ENCODE measurements around the gene TSEN34.
"Not testable (repeated sequence)": the region's sequence is repeated elsewhere in the genome, so short reads cannot be mapped to it uniquely, and the experiment has no call there.

The TSEN34 gene

DNA sequence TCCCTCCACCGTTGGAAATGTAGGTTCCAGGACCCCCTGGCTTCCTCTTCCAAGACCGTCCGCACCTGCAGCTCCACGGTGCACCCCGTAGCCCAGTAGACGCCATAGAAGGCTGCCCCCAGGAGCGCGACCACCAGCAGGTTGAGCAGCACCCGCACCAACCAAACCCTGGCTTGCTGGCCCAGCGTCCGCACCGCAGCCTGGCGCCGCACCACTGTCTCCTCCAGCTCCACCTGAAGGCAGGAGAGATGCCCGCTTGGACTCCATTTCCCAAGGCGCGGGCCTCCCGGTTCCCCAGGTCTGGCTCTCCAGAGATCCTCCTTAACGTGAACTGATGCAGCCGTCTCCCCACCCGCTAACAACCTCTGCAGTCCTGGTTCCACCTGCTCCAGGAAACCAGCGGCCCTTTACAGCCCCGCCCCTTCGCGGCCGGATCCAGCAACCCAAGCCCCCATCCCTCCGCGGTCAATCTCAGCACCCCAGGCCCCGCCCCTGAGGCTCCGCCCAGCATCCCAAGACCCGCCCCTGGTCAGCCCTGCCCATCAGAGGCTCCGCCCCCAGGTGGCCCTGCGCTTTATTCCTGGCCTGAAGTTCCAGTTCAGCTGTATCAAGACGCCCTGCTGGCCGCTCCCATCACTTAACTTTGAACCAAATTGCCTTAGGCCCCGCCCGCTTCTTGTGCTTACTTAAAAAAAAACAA lies 26.6 kb upstream of the TSEN34 start:
- H3K4me1 ChIP-seq (ENCODE audit: control insufficient read depth, low read depth, low read length): no peaks in the 10 kb centered on the region
- H3K27ac ChIP-seq (ENCODE audit: low read length): no peak overlapping the region
- H3K4me3 ChIP-seq (ENCODE audit: low read length): peak overlapping the region; percentile 34
- no peaks in the 10 kb centered on the region for H3K36me3 ChIP-seq (ENCODE audit: control insufficient read depth, low read depth, low read length)
- H3K9me3 ChIP-seq (ENCODE audit: control insufficient read depth, low read depth, low read length): no peaks in the 10 kb centered on the region
- peaks cover 11% of the 10 kb centered on the region for H3K27me3 ChIP-seq (ENCODE audit: control insufficient read depth, insufficient read depth, low read length)
- H3K9ac ChIP-seq (ENCODE audit: low read length): no peak overlapping the region

DNA sequence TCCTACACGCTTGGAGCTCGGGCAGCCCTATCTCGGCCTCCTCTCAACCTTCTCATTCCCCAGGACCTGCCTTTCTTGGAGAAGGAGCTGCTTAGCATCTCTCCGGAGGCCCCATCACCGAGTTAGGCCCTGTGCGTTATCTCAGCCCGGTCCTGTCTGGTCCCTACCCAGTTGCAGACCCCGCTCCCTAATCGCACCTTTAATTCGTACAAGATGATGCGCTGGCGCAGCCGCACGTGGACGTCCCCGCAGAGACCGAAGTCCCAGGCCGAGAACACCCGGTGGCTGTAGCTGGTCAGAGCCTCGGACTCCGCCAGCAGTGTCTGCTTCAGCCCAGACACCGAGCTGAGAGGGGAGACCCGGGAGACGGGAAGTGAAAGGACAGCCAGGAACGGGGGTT lies 25.9 kb upstream of the TSEN34 start:
- Histone ChIP-seq H3K4me1 (ENCODE audit: control insufficient read depth, low read depth, low read length) (no peaks in the 10 kb centered on the region), H3K36me3 (ENCODE audit: control insufficient read depth, low read depth, low read length) (no peaks in the 10 kb centered on the region), H3K27me3 (ENCODE audit: control insufficient read depth, insufficient read depth, low read length) (peaks cover 11% of the 10 kb centered on the region), H3K9ac (ENCODE audit: low read length) (no peak overlapping the region), H3K4me3 (ENCODE audit: low read length) (no peak overlapping the region), H3K27ac (ENCODE audit: low read length) (no peak overlapping the region), H3K9me3 (ENCODE audit: control insufficient read depth, low read depth, low read length) (no peaks in the 10 kb centered on the region)

DNA sequence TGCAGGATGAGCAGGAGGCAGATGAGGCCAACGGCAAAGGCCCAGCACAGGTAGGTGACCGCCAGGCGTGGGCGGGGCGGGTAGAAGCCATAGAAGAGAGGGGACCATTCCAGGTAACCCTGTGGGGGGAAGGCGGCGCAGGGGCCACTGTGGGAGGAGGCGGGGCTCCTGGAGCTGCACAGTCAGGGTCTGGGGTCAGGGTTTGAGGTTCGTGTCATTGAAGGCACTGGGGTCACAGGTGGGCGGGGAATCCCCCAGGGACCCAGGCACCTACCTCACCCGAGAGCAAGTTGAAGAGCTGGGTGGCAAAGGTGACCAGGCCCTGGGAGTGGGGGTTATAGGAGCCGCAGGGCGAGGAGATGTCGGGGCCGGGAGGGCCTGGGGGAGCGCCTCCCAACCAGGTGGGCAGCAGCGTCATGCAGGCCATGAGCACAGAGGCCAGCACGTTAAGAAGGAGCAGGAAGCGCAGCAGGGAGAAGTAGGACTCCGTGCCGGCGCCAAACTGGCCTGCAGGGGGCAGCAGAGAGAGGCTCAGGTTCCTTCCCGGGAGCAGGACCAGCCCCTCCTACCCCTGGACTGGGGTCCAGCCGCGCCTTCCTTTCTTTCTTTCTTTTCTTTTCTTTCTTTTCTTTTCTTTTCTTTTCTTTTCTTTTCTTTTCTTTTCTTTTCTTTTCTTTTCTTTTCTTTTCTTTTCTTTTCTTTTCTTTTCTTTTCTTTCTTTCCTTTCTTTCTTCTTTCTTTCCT lies 22.8 kb upstream of the TSEN34 start:
- Histone ChIP-seq H3K27ac (ENCODE audit: low read length) (no peak overlapping the region), H3K4me1 (ENCODE audit: control insufficient read depth, low read depth, low read length) (peaks cover 1% of the 10 kb centered on the region), H3K27me3 (ENCODE audit: control insufficient read depth, insufficient read depth, low read length) (peaks cover 4% of the 10 kb centered on the region), H3K36me3 (ENCODE audit: control insufficient read depth, low read depth, low read length) (no peaks in the 10 kb centered on the region), H3K9me3 (ENCODE audit: control insufficient read depth, low read depth, low read length) (no peaks in the 10 kb centered on the region), H3K4me3 (ENCODE audit: low read length) (no peak overlapping the region), H3K9ac (ENCODE audit: low read length) (no peak overlapping the region)

DNA sequence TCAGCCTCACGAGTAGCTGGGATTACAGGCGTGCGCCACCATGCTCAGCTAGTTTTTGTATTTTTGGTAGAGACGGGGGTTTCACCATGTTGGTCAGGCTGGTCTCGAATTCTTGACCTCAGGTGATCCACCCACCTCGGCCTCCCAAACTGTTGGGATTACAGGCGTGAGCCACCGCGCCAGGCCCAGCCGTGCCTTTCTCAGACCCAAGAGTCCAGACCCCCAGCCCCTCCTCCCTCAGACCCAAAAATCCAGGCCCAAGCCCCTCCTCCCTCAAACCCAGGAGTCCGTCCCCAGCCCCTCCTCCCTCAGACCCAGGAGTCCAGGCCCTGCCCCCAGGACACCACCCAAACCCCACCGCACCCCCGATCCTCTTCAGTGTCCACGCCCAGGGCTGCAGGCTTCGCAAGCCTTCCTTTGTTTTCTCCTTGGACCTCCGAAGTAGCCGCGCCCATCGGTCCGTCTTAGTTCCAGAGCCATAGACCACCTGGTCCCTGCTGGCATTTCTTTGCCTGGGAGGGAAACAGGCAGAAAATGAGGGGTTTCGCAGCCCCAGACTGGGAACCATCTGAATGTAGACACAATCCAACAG lies 21.9 kb upstream of the TSEN34 start:
- H3K9ac ChIP-seq (ENCODE audit: low read length): no peak overlapping the region
- H3K27ac ChIP-seq (ENCODE audit: low read length): no peak overlapping the region
- no peaks in the 10 kb centered on the region for H3K27me3 ChIP-seq (ENCODE audit: control insufficient read depth, insufficient read depth, low read length)
- H3K4me3 ChIP-seq (ENCODE audit: low read length): no peak overlapping the region
- peaks cover 3% of the 10 kb centered on the region for H3K4me1 ChIP-seq (ENCODE audit: control insufficient read depth, low read depth, low read length)
- no peaks in the 10 kb centered on the region for H3K9me3 ChIP-seq (ENCODE audit: control insufficient read depth, low read depth, low read length)
- no peaks in the 10 kb centered on the region for H3K36me3 ChIP-seq (ENCODE audit: control insufficient read depth, low read depth, low read length)

DNA sequence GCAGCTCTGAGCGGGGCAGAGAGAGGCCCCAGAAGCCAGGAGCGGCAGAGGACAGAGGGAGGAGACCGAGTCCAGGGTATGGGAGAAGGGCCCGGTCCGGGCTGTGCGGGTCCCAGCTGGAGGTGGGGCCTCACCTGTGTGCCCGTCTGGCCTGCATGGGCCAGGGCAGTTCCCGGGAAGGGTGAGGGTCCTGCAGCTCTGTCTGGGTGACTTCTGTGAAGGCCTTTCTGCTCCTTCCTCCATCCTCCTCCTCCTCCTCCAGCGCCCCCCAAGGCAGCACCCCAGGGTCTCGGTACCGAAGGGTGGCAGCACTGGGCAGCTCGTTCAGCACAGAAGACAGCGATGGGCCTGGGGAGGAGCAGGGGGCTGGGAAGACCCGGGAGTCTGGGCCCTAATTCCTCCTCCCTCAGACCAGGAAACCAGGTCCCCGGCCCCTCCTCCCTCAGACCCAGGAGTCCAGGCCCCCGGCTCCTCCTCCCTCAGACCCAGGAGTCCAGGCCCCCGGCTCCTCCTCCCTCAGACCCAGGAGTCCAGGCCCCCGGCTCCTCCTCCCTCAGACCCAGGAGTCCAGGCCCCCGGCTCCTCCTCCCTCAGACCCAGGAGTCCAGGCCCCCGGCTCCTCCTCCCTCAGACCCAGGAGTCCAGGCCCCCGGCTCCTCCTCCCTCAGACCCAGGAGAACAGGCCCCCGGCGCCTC lies 19.2 kb upstream of the TSEN34 start:
- not testable (repeated sequence) for H3K4me3 ChIP-seq (ENCODE audit: low read length); H3K9me3 ChIP-seq (ENCODE audit: control insufficient read depth, low read depth, low read length); H3K36me3 ChIP-seq (ENCODE audit: control insufficient read depth, low read depth, low read length); H3K9ac ChIP-seq (ENCODE audit: low read length); H3K4me1 ChIP-seq (ENCODE audit: control insufficient read depth, low read depth, low read length); H3K27me3 ChIP-seq (ENCODE audit: control insufficient read depth, insufficient read depth, low read length); H3K27ac ChIP-seq (ENCODE audit: low read length)

DNA sequence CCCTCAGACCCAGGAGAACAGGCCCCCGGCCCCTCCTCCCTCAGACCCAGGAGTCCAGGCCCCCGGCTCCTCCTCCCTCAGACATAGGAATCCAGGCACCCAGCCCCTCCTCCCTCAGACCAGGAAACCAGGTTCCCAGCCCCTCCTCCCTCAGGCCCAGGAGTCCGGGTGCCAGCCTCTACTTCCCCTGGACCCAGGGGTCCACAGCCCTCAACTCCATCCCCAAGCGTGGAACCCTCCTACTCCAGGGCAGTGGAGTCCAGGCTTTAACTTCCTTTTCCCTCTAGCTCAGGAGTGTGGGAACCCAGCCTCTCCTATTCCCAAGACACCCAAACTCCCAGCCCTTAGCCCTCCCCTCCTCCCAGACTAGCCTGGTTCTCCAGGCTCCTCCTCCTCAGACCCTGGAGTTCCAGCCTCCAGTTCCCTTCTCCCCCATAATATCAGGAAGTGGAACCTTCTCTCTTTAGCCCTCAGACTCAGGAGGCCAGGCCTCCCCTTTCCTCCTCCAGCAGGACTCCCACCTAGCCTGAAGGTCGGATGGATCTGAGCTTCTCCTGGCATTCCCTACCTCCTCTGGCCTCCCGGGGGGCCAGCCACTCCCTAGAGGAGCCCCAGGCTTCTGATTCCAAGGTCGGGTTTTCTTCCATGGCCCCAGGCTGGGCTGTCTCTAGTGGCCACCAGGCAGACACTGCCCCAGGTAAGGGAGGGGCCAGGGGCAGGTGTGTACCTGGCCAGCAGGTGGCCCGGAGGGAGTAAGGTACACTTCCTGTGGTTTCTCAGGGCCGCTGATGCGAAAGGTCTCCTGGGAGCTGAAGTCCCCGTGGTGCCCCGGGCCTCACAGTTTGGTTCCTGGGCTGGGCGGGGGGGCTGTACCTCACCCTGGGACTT lies 18.4 kb upstream of the TSEN34 start, which contains the start of gene TMC4:
TMC4 (minus strand) TSS at position 690 of the 888 bp plus-strand sequence; CDS start at position 647, 43 bp downstream.
- no peak within 1 kb of the TSS for H3K9ac ChIP-seq (ENCODE audit: low read length)
- no peaks in the 10 kb centered on the region for H3K36me3 ChIP-seq (ENCODE audit: control insufficient read depth, low read depth, low read length)
- no peaks in the 10 kb centered on the region for H3K9me3 ChIP-seq (ENCODE audit: control insufficient read depth, low read depth, low read length)
- H3K27ac ChIP-seq (ENCODE audit: low read length): no peak within 1 kb of the TSS
- H3K4me1 ChIP-seq (ENCODE audit: control insufficient read depth, low read depth, low read length): peaks cover 3% of the 10 kb centered on the region
- H3K4me3 ChIP-seq (ENCODE audit: low read length): peak within 1 kb of the TSS; percentile 39
- no peaks in the 10 kb centered on the region for H3K27me3 ChIP-seq (ENCODE audit: control insufficient read depth, insufficient read depth, low read length)

DNA sequence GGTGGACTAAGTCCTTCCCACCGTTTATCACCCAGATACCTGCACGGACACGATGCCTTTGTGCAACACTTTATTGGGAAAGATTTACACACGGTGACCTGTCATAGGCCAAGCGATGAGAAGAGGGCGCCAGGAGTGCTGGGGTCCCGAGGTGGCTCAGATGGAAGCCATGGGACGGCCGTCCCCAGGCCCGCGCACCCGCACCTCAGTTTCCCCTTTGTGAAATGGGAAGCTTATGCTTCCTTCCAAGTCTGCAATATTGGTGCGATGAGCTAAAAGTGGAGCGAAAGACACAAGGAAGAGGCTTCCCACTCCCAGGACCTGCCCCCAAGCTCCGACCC lies 17.8 kb upstream of the TSEN34 start:
- no peak overlapping the region for H3K9ac ChIP-seq (ENCODE audit: low read length)
- no peaks in the 10 kb centered on the region for H3K27me3 ChIP-seq (ENCODE audit: control insufficient read depth, insufficient read depth, low read length)
- no peak overlapping the region for H3K27ac ChIP-seq (ENCODE audit: low read length)
- no peak overlapping the region for H3K4me3 ChIP-seq (ENCODE audit: low read length)
- H3K36me3 ChIP-seq (ENCODE audit: control insufficient read depth, low read depth, low read length): no peaks in the 10 kb centered on the region
- no peaks in the 10 kb centered on the region for H3K9me3 ChIP-seq (ENCODE audit: control insufficient read depth, low read depth, low read length)
- peaks cover 5% of the 10 kb centered on the region for H3K4me1 ChIP-seq (ENCODE audit: control insufficient read depth, low read depth, low read length)

DNA sequence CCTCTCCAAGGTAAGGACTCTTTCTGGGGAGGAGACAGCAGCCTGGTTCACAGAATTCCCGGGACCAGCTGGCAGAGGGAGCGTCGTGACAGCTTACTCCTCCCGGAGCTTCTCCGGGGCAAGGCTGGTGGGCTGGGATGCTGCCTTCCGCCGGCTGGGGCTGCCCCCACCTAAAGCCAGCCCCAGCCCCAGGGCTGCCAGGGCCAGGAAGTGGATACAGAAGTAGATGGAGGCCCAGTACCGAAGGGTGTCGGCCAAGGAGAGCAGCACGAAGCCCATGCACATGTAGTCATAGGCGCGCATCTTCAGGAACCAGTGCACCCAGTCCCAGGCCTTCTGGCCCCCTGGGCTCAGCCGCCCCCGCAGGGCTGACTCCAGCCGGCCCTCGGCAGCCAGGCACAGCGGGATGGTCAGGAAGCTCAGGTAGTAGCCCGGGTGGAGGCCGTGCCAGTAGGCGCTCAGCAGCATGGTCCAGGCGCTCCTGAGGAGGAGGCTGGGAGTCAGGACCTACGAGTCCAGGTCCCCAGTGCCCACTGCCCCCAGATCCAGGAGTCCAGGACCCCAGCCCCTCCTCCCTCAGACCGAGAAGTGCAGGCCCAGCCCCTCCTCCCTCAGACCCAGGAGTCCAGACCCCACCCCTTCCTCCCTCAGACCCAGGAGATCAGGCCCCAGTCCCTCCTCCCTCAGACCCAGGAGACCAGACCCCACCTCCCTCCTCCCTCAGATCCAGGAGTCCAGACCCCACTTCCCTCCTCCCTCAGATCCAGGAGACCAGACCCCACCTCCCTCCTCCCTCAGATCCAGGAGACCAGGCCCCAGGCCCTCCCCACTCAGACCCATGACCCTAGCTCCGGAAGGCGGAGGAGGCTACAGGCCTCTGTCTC lies 16.9 kb upstream of the TSEN34 start:
- no peak overlapping the region for H3K4me3 ChIP-seq (ENCODE audit: low read length)
- H3K36me3 ChIP-seq (ENCODE audit: control insufficient read depth, low read depth, low read length): peaks cover 2% of the 10 kb centered on the region
- no peak overlapping the region for H3K9ac ChIP-seq (ENCODE audit: low read length)
- H3K27me3 ChIP-seq (ENCODE audit: control insufficient read depth, insufficient read depth, low read length): no peaks in the 10 kb centered on the region
- peaks cover 6% of the 10 kb centered on the region for H3K4me1 ChIP-seq (ENCODE audit: control insufficient read depth, low read depth, low read length)
- H3K9me3 ChIP-seq (ENCODE audit: control insufficient read depth, low read depth, low read length): no peaks in the 10 kb centered on the region
- no peak overlapping the region for H3K27ac ChIP-seq (ENCODE audit: low read length)

DNA sequence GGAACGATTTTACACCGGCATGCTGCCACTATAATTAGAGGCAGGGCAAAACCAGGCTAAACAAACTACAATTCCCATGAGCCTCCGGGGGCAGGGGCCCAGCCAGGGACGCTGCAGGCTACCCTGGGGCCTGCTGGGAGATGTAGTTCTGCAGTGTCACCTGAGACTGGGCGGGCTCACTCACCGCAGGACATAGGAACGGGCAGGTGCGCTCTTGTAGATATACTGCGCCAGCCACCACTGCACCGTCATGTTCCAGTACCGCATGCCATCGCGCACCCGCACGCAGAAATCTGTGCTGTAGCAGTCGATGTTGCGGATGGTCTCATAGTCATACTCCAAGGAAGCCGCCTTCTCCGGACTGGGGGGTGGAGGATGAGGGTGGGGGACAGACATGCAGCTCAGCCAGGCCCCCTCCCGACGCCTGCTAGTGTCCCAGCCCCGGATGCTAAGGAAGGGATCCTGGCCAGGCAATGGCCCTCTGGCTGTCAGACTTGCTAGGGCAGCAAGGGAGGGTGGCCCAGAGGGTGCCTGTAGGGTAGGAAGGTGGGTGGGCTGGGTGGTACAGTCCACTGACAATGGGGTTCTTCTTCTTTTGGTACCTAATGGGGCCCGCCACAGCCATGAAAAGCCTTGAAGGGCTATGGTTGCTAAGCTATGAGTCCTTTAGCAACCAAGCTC lies 12.4 kb upstream of the TSEN34 start:
- no peak overlapping the region for H3K9ac ChIP-seq (ENCODE audit: low read length)
- H3K4me3 ChIP-seq (ENCODE audit: low read length): no peak overlapping the region
- H3K36me3 ChIP-seq (ENCODE audit: control insufficient read depth, low read depth, low read length): peaks cover 10% of the 10 kb centered on the region
- no peaks in the 10 kb centered on the region for H3K27me3 ChIP-seq (ENCODE audit: control insufficient read depth, insufficient read depth, low read length)
- no peaks in the 10 kb centered on the region for H3K9me3 ChIP-seq (ENCODE audit: control insufficient read depth, low read depth, low read length)
- peaks cover 3% of the 10 kb centered on the region for H3K4me1 ChIP-seq (ENCODE audit: control insufficient read depth, low read depth, low read length)
- no peak overlapping the region for H3K27ac ChIP-seq (ENCODE audit: low read length)

DNA sequence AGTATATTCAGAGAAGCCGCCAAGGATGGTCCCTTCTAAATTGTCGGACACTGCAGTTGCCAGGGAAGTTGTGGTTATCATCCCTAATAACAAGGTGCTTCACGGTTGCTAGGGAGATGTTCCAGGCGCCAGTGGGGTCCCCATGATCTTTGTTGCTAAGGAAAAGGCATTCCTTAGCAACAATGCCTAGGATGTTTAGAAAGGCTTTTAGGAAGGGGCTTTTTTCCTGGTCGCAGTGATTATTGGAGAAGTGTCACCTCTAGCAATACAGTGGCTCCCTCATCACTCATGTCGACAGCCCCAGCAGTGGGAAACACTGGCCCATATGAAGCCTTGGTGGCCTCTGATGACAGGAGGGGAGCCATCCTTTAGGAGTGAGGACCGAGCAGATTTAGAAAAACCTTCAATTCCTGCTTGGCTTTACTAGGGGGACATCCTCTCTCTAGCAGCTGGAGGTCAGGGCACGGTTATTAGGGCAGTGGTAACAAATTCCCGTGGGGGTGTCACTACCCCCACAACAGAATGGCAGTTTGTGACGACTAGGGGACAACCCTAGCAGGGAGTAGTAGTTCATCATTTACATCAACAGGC lies 11.8 kb upstream of the TSEN34 start:
- H3K9me3 ChIP-seq (ENCODE audit: control insufficient read depth, low read depth, low read length): no peaks in the 10 kb centered on the region
- H3K27ac ChIP-seq (ENCODE audit: low read length): peak overlapping the region; percentile 10
- peaks cover 3% of the 10 kb centered on the region for H3K4me1 ChIP-seq (ENCODE audit: control insufficient read depth, low read depth, low read length)
- peaks cover 10% of the 10 kb centered on the region for H3K36me3 ChIP-seq (ENCODE audit: control insufficient read depth, low read depth, low read length)
- no peak overlapping the region for H3K4me3 ChIP-seq (ENCODE audit: low read length)
- peak overlapping the region; percentile 21 for H3K9ac ChIP-seq (ENCODE audit: low read length)
- no peaks in the 10 kb centered on the region for H3K27me3 ChIP-seq (ENCODE audit: control insufficient read depth, insufficient read depth, low read length)
